Measurements from ENCODE around the gene GSTM1. TPM values are rescaled to one million over a fixed set of nuclear protein-coding genes. Genes with fewer than 3 reads are reported as not detected.

Gene GSTM1
- total and polyA plus RNA-seq, 2 of the 8 experiments (the other 6 are each of a cell fraction or from before 2014, with no cell fraction given), result 16.7 to 42.5 TPM

DNA sequence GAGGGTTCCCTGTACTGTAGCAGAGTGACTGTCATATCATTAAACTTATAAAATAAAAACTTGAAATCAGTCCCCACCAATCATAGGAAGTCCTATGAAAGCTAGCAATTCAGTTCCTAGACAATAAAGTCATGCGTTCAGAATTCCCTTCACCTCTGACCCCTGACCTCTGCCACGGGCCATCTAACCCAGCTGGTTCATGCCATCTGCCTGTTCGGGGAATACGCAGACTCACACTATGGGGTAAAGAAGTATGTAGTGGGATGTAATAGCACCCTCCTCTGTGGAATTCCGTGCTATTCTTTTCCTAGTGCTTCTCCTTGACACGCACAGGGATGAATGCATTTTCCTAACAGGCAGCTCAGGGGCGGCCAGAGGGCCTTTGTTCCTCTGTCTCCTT is 29.6 kb upstream of the GSTM1 start (continued):
- TF ChIP-seq, protein P1, sequence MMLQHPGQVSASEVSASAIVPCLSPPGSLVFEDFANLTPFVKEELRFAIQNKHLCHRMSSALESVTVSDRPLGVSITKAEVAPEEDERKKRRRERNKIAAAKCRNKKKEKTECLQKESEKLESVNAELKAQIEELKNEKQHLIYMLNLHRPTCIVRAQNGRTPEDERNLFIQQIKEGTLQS (IDR thresholded peaks at IDR 0.05; ENCODE audit: insufficient read depth, low read depth, low read length), result no peak
- TF ChIP-seq KDM4A (IDR thresholded peaks at IDR 0.05; ENCODE audit: low read depth, low read length, severe bottlenecking), result no peak
